Measurements from ENCODE around the gene LPCAT1.
A peak's percentile ranks its signal among the peaks of the same experiment; 100 is the strongest.

LPCAT1 gene

GRCh38 chr5:1437226-1437829 is 86.4 kb downstream of the LPCAT1 start:
- Histone ChIP-seq H2BK120ac (ENCODE audit: low read depth, low read length) (no peak overlapping the region), H2BK15ac (replicated peaks; ENCODE audit: low read depth) (no peak overlapping the region), H2BK5ac (ENCODE audit: low read length) (no peak overlapping the region), H3K4me2 (ENCODE audit: low read length) (no peak overlapping the region), H3K27me3 (ENCODE audit: insufficient read depth, low read length, poor library complexity) (no peaks in the 10 kb centered on the region), H3K9ac (ENCODE audit: low read length) (no peak overlapping the region), H3K23ac (ENCODE audit: low read length) (no peak overlapping the region), H2AK5ac (ENCODE audit: low read length) (no peak overlapping the region), H3K79me2 (ENCODE audit: control insufficient read depth, insufficient read depth, low read length) (no peaks in the 10 kb centered on the region), H4K8ac (ENCODE audit: low read depth, low read length) (no peak overlapping the region), H3K4ac (ENCODE audit: low read depth, low read length) (no peak overlapping the region), H3K4me3 (ENCODE audit: low read length) (no peak overlapping the region), H3K27ac (ENCODE audit: low read depth, low read length) (no peak overlapping the region), H3K18ac (ENCODE audit: low read length) (no peak overlapping the region), H3K56ac (ENCODE audit: low read length) (no peak overlapping the region), H3K36me3 (ENCODE audit: control insufficient read depth, insufficient read depth, low read length) (no peaks in the 10 kb centered on the region), H3K4me1 (ENCODE audit: control insufficient read depth, low read depth, low read length) (no peaks in the 10 kb centered on the region), H3K79me1 (ENCODE audit: low read length) (no peaks in the 10 kb centered on the region), H4K5ac (ENCODE audit: low read length) (no peak overlapping the region)
- no CpG with 5 or more reads among the region's 11 CpGs for WGBS (ENCODE audit: extremely low coverage, insufficient coverage, low lambda C conversion rate)
- peak; percentile 58 for DNase-seq

- Histone ChIP-seq H2BK5ac (ENCODE audit: low read length) (no peak overlapping the region), H3K4me1 (ENCODE audit: control insufficient read depth, low read depth, low read length) (no peaks in the 10 kb centered on the region), H3K4me3 (ENCODE audit: low read length) (no peak overlapping the region), H2AK5ac (ENCODE audit: low read length) (no peak overlapping the region), H4K8ac (ENCODE audit: low read depth, low read length) (no peak overlapping the region), H3K27me3 (ENCODE audit: insufficient read depth, low read length, poor library complexity) (no peaks in the 10 kb centered on the region), H3K56ac (ENCODE audit: low read length) (no peak overlapping the region), H3K79me1 (ENCODE audit: low read length) (no peaks in the 10 kb centered on the region), H3K18ac (ENCODE audit: low read length) (no peak overlapping the region), H3K4ac (ENCODE audit: low read depth, low read length) (no peak overlapping the region), H3K4me2 (ENCODE audit: low read length) (no peak overlapping the region), H3K23ac (ENCODE audit: low read length) (no peak overlapping the region), H2BK120ac (ENCODE audit: low read depth, low read length) (no peak overlapping the region), H3K79me2 (ENCODE audit: control insufficient read depth, insufficient read depth, low read length) (no peaks in the 10 kb centered on the region), H3K9ac (ENCODE audit: low read length) (no peak overlapping the region), H4K5ac (ENCODE audit: low read length) (no peak overlapping the region), H2BK15ac (replicated peaks; ENCODE audit: low read depth) (no peak overlapping the region), H3K27ac (ENCODE audit: low read depth, low read length) (no peak overlapping the region), H3K36me3 (ENCODE audit: control insufficient read depth, insufficient read depth, low read length) (no peaks in the 10 kb centered on the region)
- DNase-seq = no peak
- WGBS (ENCODE audit: extremely low coverage, insufficient coverage, low lambda C conversion rate) = no CpG with 5 or more reads among the region's 16 CpGs
These were observed 87.1 kb downstream of the LPCAT1 start for GRCh38 chr5:1436681-1437080.

- no peak for DNase-seq
- no peak overlapping the region for H4K5ac ChIP-seq (ENCODE audit: low read length)
- no peaks in the 10 kb centered on the region for H3K4me1 ChIP-seq (ENCODE audit: control insufficient read depth, low read depth, low read length)
- H3K23ac ChIP-seq (ENCODE audit: low read length) = no peak overlapping the region
- no peaks in the 10 kb centered on the region for H3K79me1 ChIP-seq (ENCODE audit: low read length)
- no peak overlapping the region for H3K56ac ChIP-seq (ENCODE audit: low read length)
- H3K4ac ChIP-seq (ENCODE audit: low read depth, low read length) = no peak overlapping the region
- H2BK120ac ChIP-seq (ENCODE audit: low read depth, low read length) = no peak overlapping the region
- H3K27ac ChIP-seq (ENCODE audit: low read depth, low read length) = no peak overlapping the region
- no peak overlapping the region for H2AK5ac ChIP-seq (ENCODE audit: low read length)
- H2BK5ac ChIP-seq (ENCODE audit: low read length) = no peak overlapping the region
- no peak overlapping the region for H4K8ac ChIP-seq (ENCODE audit: low read depth, low read length)
- H3K79me2 ChIP-seq (ENCODE audit: control insufficient read depth, insufficient read depth, low read length) = no peaks in the 10 kb centered on the region
- no peak overlapping the region for H3K18ac ChIP-seq (ENCODE audit: low read length)
- no CpG with 5 or more reads among the region's 10 CpGs for WGBS (ENCODE audit: extremely low coverage, insufficient coverage, low lambda C conversion rate)
- no peaks in the 10 kb centered on the region for H3K27me3 ChIP-seq (ENCODE audit: insufficient read depth, low read length, poor library complexity)
- no peak overlapping the region for H3K4me3 ChIP-seq (ENCODE audit: low read length)
- H3K9ac ChIP-seq (ENCODE audit: low read length) = no peak overlapping the region
- no peaks in the 10 kb centered on the region for H3K36me3 ChIP-seq (ENCODE audit: control insufficient read depth, insufficient read depth, low read length)
- no peak overlapping the region for H3K4me2 ChIP-seq (ENCODE audit: low read length)
- H2BK15ac ChIP-seq (replicated peaks; ENCODE audit: low read depth) = no peak overlapping the region
These were observed 87.7 kb downstream of the LPCAT1 start for GRCh38 chr5:1436036-1436435.

- Histone ChIP-seq H3K4me3 (ENCODE audit: low read length) (no peak overlapping the region), H3K4ac (ENCODE audit: low read depth, low read length) (no peak overlapping the region), H3K9ac (ENCODE audit: low read length) (no peak overlapping the region), H2BK5ac (ENCODE audit: low read length) (no peak overlapping the region), H3K79me1 (ENCODE audit: low read length) (no peaks in the 10 kb centered on the region), H3K18ac (ENCODE audit: low read length) (no peak overlapping the region), H2BK120ac (ENCODE audit: low read depth, low read length) (no peak overlapping the region), H4K5ac (ENCODE audit: low read length) (no peak overlapping the region), H2BK15ac (replicated peaks; ENCODE audit: low read depth) (no peak overlapping the region), H3K23ac (ENCODE audit: low read length) (no peak overlapping the region), H3K79me2 (ENCODE audit: control insufficient read depth, insufficient read depth, low read length) (no peaks in the 10 kb centered on the region), H3K36me3 (ENCODE audit: control insufficient read depth, insufficient read depth, low read length) (no peaks in the 10 kb centered on the region), H4K8ac (ENCODE audit: low read depth, low read length) (no peak overlapping the region), H2AK5ac (ENCODE audit: low read length) (no peak overlapping the region), H3K4me2 (ENCODE audit: low read length) (no peak overlapping the region), H3K27me3 (ENCODE audit: insufficient read depth, low read length, poor library complexity) (no peaks in the 10 kb centered on the region), H3K56ac (ENCODE audit: low read length) (no peak overlapping the region), H3K27ac (ENCODE audit: low read depth, low read length) (no peak overlapping the region), H3K4me1 (ENCODE audit: control insufficient read depth, low read depth, low read length) (no peaks in the 10 kb centered on the region)
- no CpG with 5 or more reads among the region's 2 CpGs for WGBS (ENCODE audit: extremely low coverage, insufficient coverage, low lambda C conversion rate)
- DNase-seq = no peak
These were observed 88.4 kb downstream of the LPCAT1 start for GRCh38 chr5:1435369-1435768.

GRCh38 chr5:1432296-1432695 is 91.5 kb downstream of the LPCAT1 start:
- H4K5ac ChIP-seq (ENCODE audit: low read length) = no peak overlapping the region
- H3K36me3 ChIP-seq (ENCODE audit: control insufficient read depth, insufficient read depth, low read length) = no peaks in the 10 kb centered on the region
- no peak overlapping the region for H3K4me3 ChIP-seq (ENCODE audit: low read length)
- H3K27ac ChIP-seq (ENCODE audit: low read depth, low read length) = no peak overlapping the region
- H3K56ac ChIP-seq (ENCODE audit: low read length) = no peak overlapping the region
- no peak overlapping the region for H4K8ac ChIP-seq (ENCODE audit: low read depth, low read length)
- H3K4me1 ChIP-seq (ENCODE audit: control insufficient read depth, low read depth, low read length) = no peaks in the 10 kb centered on the region
- H3K9ac ChIP-seq (ENCODE audit: low read length) = no peak overlapping the region
- no peak overlapping the region for H3K4ac ChIP-seq (ENCODE audit: low read depth, low read length)
- no peak overlapping the region for H3K23ac ChIP-seq (ENCODE audit: low read length)
- H2BK120ac ChIP-seq (ENCODE audit: low read depth, low read length) = no peak overlapping the region
- DNase-seq = no peak
- no peak overlapping the region for H2AK5ac ChIP-seq (ENCODE audit: low read length)
- no peak overlapping the region for H2BK5ac ChIP-seq (ENCODE audit: low read length)
- no CpG with 5 or more reads among the region's 15 CpGs for WGBS (ENCODE audit: extremely low coverage, insufficient coverage, low lambda C conversion rate)
- H3K18ac ChIP-seq (ENCODE audit: low read length) = no peak overlapping the region
- H3K79me2 ChIP-seq (ENCODE audit: control insufficient read depth, insufficient read depth, low read length) = no peaks in the 10 kb centered on the region
- no peaks in the 10 kb centered on the region for H3K79me1 ChIP-seq (ENCODE audit: low read length)
- no peaks in the 10 kb centered on the region for H3K27me3 ChIP-seq (ENCODE audit: insufficient read depth, low read length, poor library complexity)
- H3K4me2 ChIP-seq (ENCODE audit: low read length) = no peak overlapping the region
- H2BK15ac ChIP-seq (replicated peaks; ENCODE audit: low read depth) = no peak overlapping the region

GRCh38 chr5:1431896-1432295 is 91.9 kb downstream of the LPCAT1 start:
- Histone ChIP-seq H3K4me2 (ENCODE audit: low read length) (no peak overlapping the region), H2BK5ac (ENCODE audit: low read length) (no peak overlapping the region), H3K27ac (ENCODE audit: low read depth, low read length) (no peak overlapping the region), H3K36me3 (ENCODE audit: control insufficient read depth, insufficient read depth, low read length) (no peaks in the 10 kb centered on the region), H4K8ac (ENCODE audit: low read depth, low read length) (no peak overlapping the region), H2BK120ac (ENCODE audit: low read depth, low read length) (no peak overlapping the region), H3K4ac (ENCODE audit: low read depth, low read length) (no peak overlapping the region), H3K56ac (ENCODE audit: low read length) (no peak overlapping the region), H3K23ac (ENCODE audit: low read length) (no peak overlapping the region), H3K27me3 (ENCODE audit: insufficient read depth, low read length, poor library complexity) (no peaks in the 10 kb centered on the region), H4K5ac (ENCODE audit: low read length) (no peak overlapping the region), H3K79me1 (ENCODE audit: low read length) (no peaks in the 10 kb centered on the region), H3K79me2 (ENCODE audit: control insufficient read depth, insufficient read depth, low read length) (no peaks in the 10 kb centered on the region), H3K18ac (ENCODE audit: low read length) (no peak overlapping the region), H3K9ac (ENCODE audit: low read length) (no peak overlapping the region), H2AK5ac (ENCODE audit: low read length) (no peak overlapping the region), H3K4me3 (ENCODE audit: low read length) (no peak overlapping the region), H2BK15ac (replicated peaks; ENCODE audit: low read depth) (no peak overlapping the region), H3K4me1 (ENCODE audit: control insufficient read depth, low read depth, low read length) (no peaks in the 10 kb centered on the region)
- DNase-seq = no peak
- no CpG with 5 or more reads among the region's 8 CpGs for WGBS (ENCODE audit: extremely low coverage, insufficient coverage, low lambda C conversion rate)

All from mesendoderm (in vitro differentiated cells).